HG03103 (cell line): Measurements from ENCODE around the gene CCDC3.
"Not testable (repeated sequence)": the region's sequence is repeated elsewhere in the genome, so short reads cannot be mapped to it uniquely, and the experiment has no call there.

Source experiments
- ATAC-seq: cut with Tn5 transposase; IDR thresholded peaks from one replicate; pipeline ENCODE4 v1.9.1; 2021; ENCODE audit warnings: low read depth; ENCODE audit not compliant: unreplicated experiment

Gene CCDC3

GRCh38 chr10:13001041-13001886 lies at the start of gene CCDC3:
TSS of gene CCDC3 (minus strand) at chr10:13001713. CDS start at chr10:13001570, 143 bp downstream.
- no peak for ATAC-seq

DNA sequence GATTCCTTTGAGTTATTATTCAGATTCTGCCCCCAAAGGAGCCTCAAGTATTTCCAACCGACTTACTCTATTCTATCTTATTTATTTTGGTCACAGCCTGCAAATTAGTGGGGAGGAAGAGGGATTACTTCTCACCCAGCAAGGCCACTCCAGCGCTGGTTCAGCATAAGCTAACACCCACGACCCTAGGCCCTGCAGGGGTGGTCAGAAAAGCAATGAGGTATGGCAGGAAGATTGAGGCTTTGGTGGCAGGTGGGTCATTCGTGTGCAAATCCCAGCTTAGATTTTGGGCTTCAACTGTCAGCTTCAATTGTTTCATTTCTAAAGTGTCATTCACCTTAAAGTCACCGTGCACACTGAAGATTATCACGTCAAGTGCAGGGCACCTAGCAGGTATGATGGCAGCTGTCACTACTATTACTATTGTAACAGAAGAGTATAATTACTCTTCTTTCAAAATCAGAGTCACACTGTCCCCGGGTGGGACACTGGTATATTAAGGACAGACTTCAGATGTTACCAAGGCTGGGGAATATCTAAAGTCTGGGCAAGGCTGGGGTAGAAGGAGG lies 49.7 kb upstream of the CCDC3 start:
- no peak for ATAC-seq

GRCh38 chr10:13049774-13050420 lies 48.4 kb upstream of the CCDC3 start:
- ATAC-seq, result no peak

DNA sequence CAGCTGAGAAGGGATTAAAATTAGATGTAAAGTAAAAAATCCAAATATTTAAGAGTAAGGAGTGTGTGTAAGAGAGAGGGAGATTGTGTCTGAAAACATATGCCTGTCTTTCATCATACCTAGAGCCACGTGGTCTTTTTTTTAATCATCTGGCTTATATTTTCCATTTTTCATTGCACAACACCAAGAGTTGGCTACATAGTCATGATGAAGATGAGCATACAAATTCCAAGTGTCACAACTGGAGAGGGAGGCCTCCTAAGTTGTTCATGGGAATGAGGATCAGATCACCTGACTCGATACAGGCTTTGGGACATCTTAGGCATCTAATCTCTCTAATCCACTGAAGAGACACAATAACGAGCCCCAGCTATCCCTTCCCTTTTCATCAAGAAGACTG lies 47.2 kb upstream of the CCDC3 start:
- ATAC-seq, result no peak

DNA sequence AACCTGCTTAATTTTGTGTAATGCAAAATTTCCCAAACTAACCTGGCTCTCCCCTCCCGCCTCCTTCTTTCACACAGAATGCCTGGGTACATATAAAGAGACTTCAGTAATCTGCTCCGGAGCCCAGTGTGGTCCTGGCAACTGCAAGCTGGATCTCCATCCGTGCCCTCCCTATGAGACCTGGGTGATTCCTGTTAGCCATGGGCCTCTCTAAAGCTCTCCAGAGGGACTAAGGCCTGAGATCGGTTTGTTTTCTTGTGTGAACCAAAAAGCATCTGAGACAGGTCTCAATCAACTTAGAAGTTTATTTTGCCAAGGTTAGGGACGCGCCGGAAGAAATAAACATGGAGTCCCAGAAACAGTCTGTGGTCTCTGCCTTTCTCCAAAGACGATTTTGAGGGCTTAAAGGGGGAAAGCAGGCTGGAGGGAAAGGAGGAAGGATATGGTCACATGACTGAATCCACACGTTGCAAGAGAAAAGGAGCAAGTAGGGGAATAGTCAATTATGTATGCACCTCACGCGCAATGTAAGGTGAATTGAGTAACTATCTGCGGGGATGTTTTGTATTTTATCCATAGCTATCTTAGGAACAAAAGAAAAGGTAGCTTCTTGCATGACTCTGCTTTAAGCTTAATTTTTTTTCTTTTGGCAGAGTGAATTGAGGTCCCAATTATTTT lies 46.2 kb upstream of the CCDC3 start:
- ATAC-seq, result no peak

DNA sequence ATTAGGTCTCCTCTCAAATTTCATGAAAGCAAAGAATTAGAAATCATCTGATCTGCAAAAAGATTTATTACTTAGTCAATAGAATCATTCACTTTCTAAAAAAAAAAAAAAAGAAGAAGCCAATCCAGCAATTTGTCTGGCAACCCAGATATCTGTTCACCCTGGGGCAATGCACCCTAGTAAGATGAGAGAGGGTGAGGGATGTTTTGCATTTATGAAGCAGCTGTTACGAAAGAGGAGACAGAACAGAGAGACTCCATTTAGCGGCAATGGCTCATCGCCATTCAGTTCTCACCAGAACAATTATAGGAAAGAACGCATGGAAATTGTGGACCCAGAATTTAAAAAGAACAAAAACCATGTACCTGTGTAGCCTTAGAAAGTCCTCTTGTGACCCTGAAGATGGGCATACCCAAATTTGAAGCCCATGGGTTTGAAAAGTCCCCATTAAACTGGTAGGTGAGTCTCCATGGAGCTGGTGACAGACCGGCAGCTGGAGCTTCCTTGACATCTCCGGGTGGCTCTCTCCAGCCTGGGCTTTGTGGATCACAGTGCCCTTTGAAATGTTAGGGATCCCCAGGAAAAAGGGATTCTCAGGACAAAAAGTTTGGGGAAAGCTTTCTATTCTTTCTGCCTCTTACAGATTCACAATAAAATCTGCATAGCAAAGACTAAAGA lies 45.5 kb upstream of the CCDC3 start:
- ATAC-seq, result no peak

- no peak for ATAC-seq
Measured at GRCh38 chr10:13043520-13043919, 42.0 kb upstream of the CCDC3 start.

DNA sequence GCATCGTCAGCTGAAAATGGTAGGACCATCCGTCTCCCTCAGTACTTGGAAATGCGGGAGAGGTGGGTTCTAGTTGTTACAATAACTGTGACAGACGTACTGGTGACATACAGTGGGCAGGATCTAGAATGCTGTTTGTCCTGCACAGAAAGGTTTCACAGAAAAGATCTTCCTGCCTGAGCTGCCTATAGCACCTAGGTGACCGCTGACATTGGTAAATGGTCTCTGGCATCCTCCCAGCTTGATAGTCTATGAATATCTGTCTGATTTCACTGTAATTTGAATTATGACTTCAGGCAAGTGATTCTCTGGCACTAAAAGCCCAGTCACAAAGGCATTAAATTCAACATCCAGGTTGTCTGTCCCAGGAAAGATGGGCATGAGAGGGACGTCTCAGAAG lies 38.2 kb upstream of the CCDC3 start:
- ATAC-seq, result no peak

- ATAC-seq, result no peak
Measured at GRCh38 chr10:13038391-13038790, 36.9 kb upstream of the CCDC3 start.

DNA sequence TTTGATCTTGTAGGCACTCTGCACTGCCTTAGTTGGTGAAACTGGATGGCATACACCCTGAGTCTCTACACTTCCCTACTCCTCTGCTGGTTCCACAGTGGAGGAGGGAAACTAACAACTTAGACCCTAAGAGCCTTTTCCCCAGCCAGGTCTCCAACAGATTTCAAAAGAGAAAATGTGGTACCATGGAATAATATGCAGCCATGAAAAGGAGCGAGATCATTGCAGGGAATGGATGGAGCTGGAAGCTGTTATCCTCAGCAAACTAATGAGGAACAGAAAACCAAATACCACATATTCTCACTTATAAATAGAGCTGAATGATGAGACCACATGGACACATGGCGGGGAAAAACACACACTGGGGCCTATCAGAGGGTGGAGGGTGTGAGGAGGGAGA lies 36.3 kb upstream of the CCDC3 start:
- no peak for ATAC-seq

- no peak for ATAC-seq
Measured at GRCh38 chr10:13036841-13037240, 35.3 kb upstream of the CCDC3 start.

GRCh38 chr10:13035731-13036130 lies 34.2 kb upstream of the CCDC3 start:
- not testable (repeated sequence) for ATAC-seq

GRCh38 chr10:13026873-13027272 lies 25.4 kb upstream of the CCDC3 start:
- no peak for ATAC-seq

DNA sequence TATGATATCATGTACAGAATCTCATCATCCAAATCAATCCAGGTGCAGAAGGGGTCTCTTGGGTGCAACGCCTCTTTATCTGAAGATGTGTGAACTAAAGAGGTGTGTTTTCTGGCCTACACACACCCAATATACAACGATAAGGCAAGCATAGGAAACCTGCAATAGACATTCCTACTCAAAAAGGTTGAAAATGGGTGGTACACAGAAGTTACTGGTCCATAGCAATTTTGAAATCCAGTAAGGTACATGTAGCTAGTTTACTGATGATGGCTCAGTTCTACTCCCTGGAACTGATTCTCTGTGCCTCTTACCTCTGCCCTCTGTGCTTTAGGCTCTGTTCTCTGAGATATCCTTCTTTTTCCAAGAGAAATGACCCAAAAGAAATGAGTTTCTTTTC lies 22.2 kb upstream of the CCDC3 start:
- no peak for ATAC-seq

DNA sequence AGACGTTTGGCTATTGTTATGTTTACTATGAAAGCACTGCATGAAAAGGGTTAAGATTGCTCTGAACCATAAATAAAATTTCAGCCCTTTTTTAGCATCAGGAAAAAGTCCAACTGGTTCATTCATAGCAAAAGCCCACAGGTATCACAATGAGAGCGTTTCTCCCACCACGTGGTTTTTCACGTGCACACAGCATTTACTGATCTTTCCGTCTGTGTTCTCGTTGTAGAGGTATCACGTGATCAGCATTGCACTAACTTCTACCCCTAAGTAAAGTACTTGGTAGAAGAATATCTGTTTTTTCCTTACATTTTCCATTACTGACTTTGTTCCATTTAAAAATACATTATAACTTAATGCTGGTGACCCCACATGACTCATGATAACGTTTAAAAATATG lies 17.8 kb upstream of the CCDC3 start:
- no peak for ATAC-seq

- ATAC-seq, result no peak
Measured at GRCh38 chr10:13018171-13018570, 16.7 kb upstream of the CCDC3 start.

- no peak for ATAC-seq
Measured at GRCh38 chr10:13016886-13017285, 15.4 kb upstream of the CCDC3 start.

GRCh38 chr10:13016426-13016825 lies 14.9 kb upstream of the CCDC3 start:
- ATAC-seq, result no peak

DNA sequence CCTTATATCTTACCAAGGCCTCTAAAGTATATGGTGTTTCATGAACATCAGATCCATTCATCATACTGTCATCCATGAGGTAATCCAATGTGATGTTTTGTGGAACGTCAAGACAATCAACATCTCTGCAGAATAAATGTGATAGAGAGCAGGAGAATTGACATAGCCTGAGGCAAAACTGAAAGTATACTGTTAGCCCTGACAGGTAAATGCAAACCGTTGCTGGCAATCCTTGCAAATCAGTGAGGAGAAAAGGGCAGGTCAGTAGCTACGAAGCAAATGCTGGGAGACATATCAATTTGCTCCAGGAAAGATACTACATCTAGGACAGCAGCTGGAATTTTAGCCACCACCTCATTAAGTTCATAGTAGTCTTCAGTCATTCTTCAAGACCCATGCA lies 4.5 kb upstream of the CCDC3 start:
- ATAC-seq, result no peak

GRCh38 chr10:13003759-13004158 lies 2.2 kb upstream of the CCDC3 start:
- ATAC-seq, result no peak

- no peak for ATAC-seq
Measured at GRCh38 chr10:13003004-13003403, 1.5 kb upstream of the CCDC3 start.
